IPS-11a (cell line): ENCODE measurements around the gene TRMT11.
"Not testable (repeated sequence)": the region's sequence is repeated elsewhere in the genome, so short reads cannot be mapped to it uniquely, and the experiment has no call there.

ENCODE experiments used
- H3K4me3 ChIP-seq: one replicate; pipeline ENCODE4 v1.5.1; 2013; ENCODE audit warnings: low read depth, low read length, control low read depth

Gene TRMT11

GRCh38 chr6:126041516-126041915, 55.2 kb downstream of the TRMT11 start:
- H3K4me3 ChIP-seq: no peak overlapping the region

GRCh38 chr6:126042001-126042419, 55.7 kb downstream of the TRMT11 start:
- no peak overlapping the region for H3K4me3 ChIP-seq

DNA sequence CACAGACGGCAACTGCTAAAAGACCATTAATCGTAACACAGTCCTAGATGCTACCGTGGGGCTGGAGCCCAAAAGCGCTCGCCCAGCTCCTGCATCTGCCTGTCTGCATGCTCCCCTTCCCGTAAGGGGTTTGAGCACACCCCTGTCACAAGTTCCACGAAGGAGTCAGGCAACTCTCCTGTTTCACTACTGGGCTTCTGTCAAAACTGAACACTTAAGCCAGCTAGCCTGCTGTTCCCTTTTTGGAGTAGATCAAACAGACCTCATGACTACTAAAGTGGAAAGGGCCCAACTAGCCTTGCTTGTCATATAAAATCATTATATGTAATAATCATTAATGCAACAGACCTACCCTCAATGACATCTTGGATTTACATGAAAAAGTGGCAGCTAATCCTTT, 61.3 kb downstream of the TRMT11 start:
- H3K4me3 ChIP-seq: no peak overlapping the region

GRCh38 chr6:126048635-126049034, 62.3 kb downstream of the TRMT11 start:
- H3K4me3 ChIP-seq: no peak overlapping the region

GRCh38 chr6:126050795-126051194, 64.5 kb downstream of the TRMT11 start:
- H3K4me3 ChIP-seq: no peak overlapping the region

DNA sequence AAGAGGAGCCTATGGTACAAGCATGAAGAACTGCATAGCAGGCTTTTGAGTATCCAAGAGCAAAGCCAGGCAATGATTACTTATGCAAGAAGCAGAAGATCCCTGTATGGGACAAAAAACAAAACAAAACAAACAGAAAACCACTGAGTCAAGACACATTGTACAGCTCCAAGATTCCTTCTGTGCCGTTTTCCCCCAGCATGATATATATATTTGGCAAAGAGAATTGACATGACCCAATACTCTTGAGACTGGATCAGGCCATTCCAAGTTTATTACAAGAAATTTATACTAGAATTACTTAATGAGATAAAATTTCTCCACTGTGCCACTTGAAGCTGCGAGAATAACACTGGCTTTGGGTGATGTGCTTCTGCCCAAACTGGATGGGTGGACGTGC, 65.5 kb downstream of the TRMT11 start:
- H3K4me3 ChIP-seq: no peak overlapping the region

GRCh38 chr6:126052485-126052884, 66.1 kb downstream of the TRMT11 start:
- no peak overlapping the region for H3K4me3 ChIP-seq

- no peak overlapping the region for H3K4me3 ChIP-seq
These were observed 67.9 kb downstream of the TRMT11 start for GRCh38 chr6:126054258-126054702.

DNA sequence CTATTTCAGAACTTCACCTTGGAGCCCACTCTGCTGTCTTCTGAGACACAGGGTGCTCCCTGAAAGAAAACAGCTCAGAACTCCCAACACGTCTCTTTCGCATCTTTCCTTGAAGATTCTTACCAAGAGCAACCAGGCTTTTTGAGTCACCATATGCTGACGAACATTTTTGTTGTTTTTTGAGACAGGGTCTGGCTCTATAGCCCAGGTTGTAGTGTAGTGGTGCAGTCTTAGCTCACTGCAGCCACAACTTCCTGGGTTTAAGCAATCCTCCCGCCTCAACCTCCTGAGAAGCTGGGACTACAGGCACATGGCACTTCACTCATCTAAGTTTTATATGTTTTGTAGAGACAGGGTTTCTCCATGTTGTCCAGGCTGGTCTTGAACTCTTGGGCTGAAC, 68.5 kb downstream of the TRMT11 start:
- H3K4me3 ChIP-seq: no peak overlapping the region

DNA sequence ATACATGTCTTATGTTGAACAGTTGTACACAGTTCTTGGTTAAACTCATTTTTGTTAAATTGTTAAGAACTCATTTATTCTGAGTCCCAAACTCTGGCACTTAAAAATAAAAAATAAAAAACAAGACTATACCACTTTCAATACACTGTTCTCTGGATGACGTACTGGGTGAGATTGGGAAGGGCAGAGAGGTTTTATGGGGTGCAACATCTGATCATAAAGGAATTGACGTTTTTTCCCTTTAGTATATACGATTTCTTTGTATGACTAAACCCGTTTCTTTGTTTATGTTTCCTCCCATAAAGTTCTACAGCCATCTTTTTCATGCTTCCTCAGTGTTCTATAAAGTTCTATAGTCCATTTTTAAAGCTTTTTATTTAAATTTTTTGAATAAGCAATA, 69.1 kb downstream of the TRMT11 start:
- no peak overlapping the region for H3K4me3 ChIP-seq

- no peak overlapping the region for H3K4me3 ChIP-seq
These were observed 70.1 kb downstream of the TRMT11 start for GRCh38 chr6:126056355-126057004.

DNA sequence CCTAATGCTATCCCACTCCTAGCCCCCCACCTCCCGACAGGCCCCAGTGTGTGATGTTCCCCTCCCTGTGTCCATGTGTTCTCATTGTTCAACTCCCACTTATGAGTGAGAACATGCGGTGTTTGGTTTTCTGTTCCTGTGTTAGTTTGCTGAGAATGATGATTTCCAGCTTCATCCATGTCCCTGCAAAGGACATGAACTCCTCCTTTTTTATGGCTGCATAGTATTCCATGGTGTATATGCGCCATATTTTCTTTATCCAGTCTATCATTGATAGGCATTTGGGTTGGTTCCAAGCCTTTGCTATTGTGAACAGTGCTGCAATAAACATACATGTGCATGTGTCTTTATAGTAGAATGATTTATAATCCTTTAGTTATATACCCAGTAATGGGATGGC, 71.7 kb downstream of the TRMT11 start:
- H3K4me3 ChIP-seq: not testable (repeated sequence)

- no peak overlapping the region for H3K4me3 ChIP-seq
These were observed 74.1 kb downstream of the TRMT11 start for GRCh38 chr6:126060400-126060799.

- H3K4me3 ChIP-seq: no peak overlapping the region
These were observed 77.3 kb downstream of the TRMT11 start for GRCh38 chr6:126063512-126064146.

DNA sequence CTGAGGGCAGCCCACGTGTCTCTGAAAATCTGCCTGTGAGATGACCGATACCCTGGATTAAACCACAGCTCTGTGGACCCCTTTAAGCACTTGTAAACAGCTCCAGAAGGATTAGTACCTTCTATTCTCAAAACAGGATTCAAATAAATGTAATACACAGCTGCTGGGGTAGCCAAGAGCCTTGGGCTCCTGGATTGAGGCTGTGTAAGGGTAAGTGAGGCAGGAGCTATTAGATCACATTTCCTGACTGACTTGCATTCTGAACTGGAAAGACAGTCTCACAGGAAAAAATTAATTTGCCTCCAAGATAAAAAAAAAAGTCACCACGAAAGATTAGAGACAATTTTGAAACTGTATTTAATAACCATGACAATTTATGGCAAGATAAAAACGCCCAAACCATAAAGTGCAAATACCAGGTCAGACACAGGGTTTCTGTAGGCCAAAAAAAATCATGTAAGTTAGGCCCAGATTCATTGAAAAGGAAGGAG, 78.0 kb downstream of the TRMT11 start:
- no peak overlapping the region for H3K4me3 ChIP-seq

- H3K4me3 ChIP-seq: no peak overlapping the region
These were observed 78.5 kb downstream of the TRMT11 start for GRCh38 chr6:126064748-126065401.

DNA sequence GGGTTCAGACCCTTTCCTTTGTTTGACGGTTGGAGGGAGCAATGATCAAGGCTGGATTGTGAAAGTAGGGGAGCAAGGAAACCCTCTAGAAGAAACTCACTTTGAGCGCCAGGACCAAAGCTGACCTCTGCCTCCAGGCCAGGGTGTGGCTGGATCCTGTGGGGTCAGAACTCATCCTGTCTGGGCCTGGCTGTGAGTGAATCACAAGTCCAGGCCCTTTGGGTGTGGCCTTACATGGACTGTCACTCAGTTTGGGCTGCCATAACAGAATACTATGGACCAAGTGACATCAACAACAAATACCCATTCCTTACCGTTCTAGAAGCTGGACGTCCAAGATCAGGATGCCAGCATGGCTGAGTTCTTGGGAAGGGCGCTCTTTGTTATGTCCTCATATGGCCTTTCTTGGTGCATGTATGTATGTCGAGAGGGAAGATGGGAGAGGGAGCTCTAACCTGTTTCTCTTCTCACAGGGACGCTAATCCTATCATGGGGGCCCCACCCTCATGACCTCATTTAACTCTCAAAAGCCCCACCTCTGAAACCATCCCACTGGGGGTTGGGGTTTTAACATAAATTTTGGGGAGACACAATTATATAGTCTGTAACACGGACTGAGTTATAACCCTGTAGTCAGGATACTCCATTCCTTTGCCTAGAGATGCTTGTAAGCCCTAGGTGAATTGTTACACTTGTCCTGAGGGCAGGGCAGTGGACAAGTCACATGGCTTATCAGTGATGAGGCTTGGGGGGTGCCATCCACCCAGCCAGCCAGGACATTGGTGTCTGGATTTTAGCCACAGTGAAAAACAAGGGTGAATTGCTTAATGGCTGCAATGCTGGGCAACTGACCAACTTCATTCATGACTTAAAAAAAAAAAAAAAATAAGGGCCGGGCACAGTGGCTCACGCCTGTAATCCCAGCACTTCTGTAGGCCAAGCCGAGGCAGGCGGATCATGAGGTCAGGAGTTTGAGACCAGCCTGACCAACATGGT, 80.0 kb downstream of the TRMT11 start:
- H3K4me3 ChIP-seq: no peak overlapping the region

GRCh38 chr6:126067073-126067472, 80.7 kb downstream of the TRMT11 start:
- H3K4me3 ChIP-seq: no peak overlapping the region

GRCh38 chr6:126069449-126069848, 83.1 kb downstream of the TRMT11 start:
- H3K4me3 ChIP-seq: no peak overlapping the region

GRCh38 chr6:126071000-126071647, 84.8 kb downstream of the TRMT11 start:
- no peak overlapping the region for H3K4me3 ChIP-seq
